GM23248 (cell line): ENCODE measurements around the gene ARID1B.

Experiments used
- EZH2 ChIP-seq: fragments of 200-600 bp; sonication (generic); IDR thresholded peaks from 2 replicates; pipeline ENCODE4 v1.6.1; 2018; ENCODE audit warnings: antibody characterized with exemption, mild to moderate bottlenecking; ENCODE audit not compliant: insufficient read depth, poor library complexity, severe bottlenecking
- EZH2phosphoT487 ChIP-seq: fragments of 200-600 bp; sonication (generic); IDR thresholded peaks from 2 replicates; pipeline ENCODE4 v1.6.1; 2018; ENCODE audit warnings: antibody characterized with exemption, moderate library complexity, mild to moderate bottlenecking, low read depth; ENCODE audit not compliant: insufficient read depth

- no peak for TF ChIP-seq EZH2
- TF ChIP-seq EZH2phosphoT487 = no peak
Observed at GRCh38 chr6:157213426-157213825, 436.2 kb downstream of the ARID1B start.
